Testis (tissue), 3 donors: ENCODE results near the gene CXorf38. TPM values are rescaled to one million over a fixed set of nuclear protein-coding genes. Genes with fewer than 3 reads are reported as not detected.

Experiments used
- DNase-seq: peaks from one replicate; pipeline ENCODE4 v3.0.0-alpha.2; 2019
- H3K27ac ChIP-seq, 2 donors: fragments of 200-600 bp; sonication (generic); one replicate each; pipeline ENCODE4 v1.5.1; 2019
- H3K27me3 ChIP-seq: fragments of 200-600 bp; sonication (generic); one replicate; pipeline ENCODE4 v1.5.1; 2019
- H3K36me3 ChIP-seq: fragments of 200-600 bp; sonication (generic); one replicate; pipeline ENCODE4 v1.5.1; 2017; ENCODE audit warnings: low read depth; ENCODE audit errors: missing control alignments
- H3K4me1 ChIP-seq: fragments of 200-600 bp; sonication (generic); one replicate; pipeline ENCODE4 v1.5.1; 2019
- H3K4me3 ChIP-seq, 2 donors: fragments of 200-600 bp; sonication (generic); one replicate each; pipeline ENCODE4 v1.5.1; 2017 to 2019
- H3K9me3 ChIP-seq: fragments of 200-600 bp; sonication (generic); one replicate; pipeline ENCODE4 v1.5.1; 2017
- POLR2A ChIP-seq: fragments of 450-650 bp; IDR thresholded peaks from one replicate; pipeline ENCODE4 v1.6.1; 2017; ENCODE audit warnings: antibody characterized with exemption, mild to moderate bottlenecking, moderate library complexity
- WGBS, 2 donors: methylation state at CpG; one replicate each; pipeline ENCODE4 v1.1.5; 2018; 5-methylcytosine and 5-hydroxymethylcytosine counted together
- intact Hi-C: fragments of 100-400 bp; cut with DNase I; formaldehyde crosslinking; loops from one replicate; pipeline ENCODE4 v1.15.1; 2023; ENCODE audit warnings: low total_unique reads
- polyA plus RNA-seq: library from polyadenylated mRNA; stranded (reverse); fragments of 350-450 nt; fragmentation: Illumina TruSeq; extraction: RNeasy Lipid Tissue Mini Kit (QIAGEN cat#74804); gene quantifications from one replicate; pipeline ENCODE4 v1.2.3, GENCODE V29; 2014; ENCODE audit warnings: low read depth, low replicate concordance; ENCODE audit not compliant: insufficient read depth
- total RNA-seq, 2 donors: library from RNA; depleted of rRNA; stranded (reverse); fragments of >200 nt; gene quantifications; one replicate each; pipeline ENCODE4 v1.2.3, GENCODE V29; 2016
- TF ChIP-seq, protein P1 (sequence below), 3 experiments: fragments of 450-650 bp in 2 of 3; fragments of 200-600 bp in 1 of 3; sonication (generic) in 1 of 3; IDR thresholded peaks; one replicate each; pipeline ENCODE4 v1.5.1; 2016 to 2019; ENCODE audit warnings: antibody characterized with exemption in 3 of 3, mild to moderate bottlenecking in 2 of 3, moderate library complexity in 1 of 3

The CXorf38 gene
- total and polyA plus RNA-seq, 3 donors from 2014 or later = 4.9 to 9.3 (median 6.2) TPM

DNA sequence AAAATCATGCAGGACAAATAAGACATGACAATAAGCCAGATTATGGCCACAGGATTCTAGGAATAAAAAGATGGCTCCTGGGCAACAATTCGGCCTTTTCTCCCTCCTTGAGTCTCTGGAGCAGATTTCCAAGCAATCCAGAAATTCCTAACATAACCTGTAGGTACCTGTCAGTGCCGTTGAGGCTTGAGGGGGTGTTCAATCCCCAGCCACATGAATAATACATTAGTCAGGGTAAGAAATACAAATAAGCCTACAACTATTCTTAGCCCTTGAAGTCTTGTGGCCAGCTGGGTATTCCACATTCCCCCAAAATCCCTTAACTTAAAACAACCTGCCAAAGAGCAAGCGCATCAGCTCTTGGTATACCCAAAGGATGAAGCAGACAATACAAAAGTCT is 9.7 kb downstream of the CXorf38 start:
- no peak overlapping the region for H3K27ac ChIP-seq
- no peaks in the 10 kb centered on the region for H3K36me3 ChIP-seq
- H3K4me3 ChIP-seq = no peak overlapping the region
- no peak for DNase-seq
- intact Hi-C loops = no loop called here
- H3K4me1 ChIP-seq = no peaks in the 10 kb centered on the region
- TF ChIP-seq POLR2A = no peak
- TF ChIP-seq, protein P1, sequence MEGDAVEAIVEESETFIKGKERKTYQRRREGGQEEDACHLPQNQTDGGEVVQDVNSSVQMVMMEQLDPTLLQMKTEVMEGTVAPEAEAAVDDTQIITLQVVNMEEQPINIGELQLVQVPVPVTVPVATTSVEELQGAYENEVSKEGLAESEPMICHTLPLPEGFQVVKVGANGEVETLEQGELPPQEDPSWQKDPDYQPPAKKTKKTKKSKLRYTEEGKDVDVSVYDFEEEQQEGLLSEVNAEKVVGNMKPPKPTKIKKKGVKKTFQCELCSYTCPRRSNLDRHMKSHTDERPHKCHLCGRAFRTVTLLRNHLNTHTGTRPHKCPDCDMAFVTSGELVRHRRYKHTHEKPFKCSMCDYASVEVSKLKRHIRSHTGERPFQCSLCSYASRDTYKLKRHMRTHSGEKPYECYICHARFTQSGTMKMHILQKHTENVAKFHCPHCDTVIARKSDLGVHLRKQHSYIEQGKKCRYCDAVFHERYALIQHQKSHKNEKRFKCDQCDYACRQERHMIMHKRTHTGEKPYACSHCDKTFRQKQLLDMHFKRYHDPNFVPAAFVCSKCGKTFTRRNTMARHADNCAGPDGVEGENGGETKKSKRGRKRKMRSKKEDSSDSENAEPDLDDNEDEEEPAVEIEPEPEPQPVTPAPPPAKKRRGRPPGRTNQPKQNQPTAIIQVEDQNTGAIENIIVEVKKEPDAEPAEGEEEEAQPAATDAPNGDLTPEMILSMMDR (IDR thresholded peaks at IDR 0.05) = no peak
- H3K27me3 ChIP-seq = no peaks in the 10 kb centered on the region
- H3K9me3 ChIP-seq = no peaks in the 10 kb centered on the region
- 93% methylated on average over 3 of the region's 3 CpGs for WGBS, 2 donors

GRCh38 chrX:40632199-40632598 is 15.2 kb downstream of the CXorf38 start:
- intact Hi-C loops = no loop called here
- TF ChIP-seq, protein P1 (IDR thresholded peaks at IDR 0.05) = no peak
- TF ChIP-seq POLR2A = no peak
- no peak overlapping the region for H3K27ac ChIP-seq
- no peaks in the 10 kb centered on the region for H3K4me1 ChIP-seq
- no peaks in the 10 kb centered on the region for H3K27me3 ChIP-seq
- no peak for DNase-seq
- no peaks in the 10 kb centered on the region for H3K36me3 ChIP-seq
- no peaks in the 10 kb centered on the region for H3K9me3 ChIP-seq
- H3K4me3 ChIP-seq = no peak overlapping the region
- 80 to 86% methylated on average over 3 to 4 of the region's 4 CpGs for WGBS, 2 donors

- 88 to 95% methylated on average over 2 to 5 of the region's 5 CpGs for WGBS, 2 donors
- DNase-seq = no peak
- no peak overlapping the region for H3K27ac ChIP-seq
These were observed 18.9 kb downstream of the CXorf38 start for GRCh38 chrX:40628506-40628905.

GRCh38 chrX:40625294-40625693 is 22.1 kb downstream of the CXorf38 start:
- Histone ChIP-seq H3K4me1 (no peaks in the 10 kb centered on the region), H3K27me3 (no peaks in the 10 kb centered on the region), H3K4me3 (no peak overlapping the region), H3K9me3 (no peaks in the 10 kb centered on the region), H3K36me3 (no peaks in the 10 kb centered on the region), H3K27ac (no peak overlapping the region)
- TF ChIP-seq POLR2A = no peak
- TF ChIP-seq, protein P1 (IDR thresholded peaks at IDR 0.05) = no peak
- WGBS, 2 donors = 71 to 79% methylated on average over 4 of the region's 4 CpGs
- DNase-seq = no peak
- intact Hi-C loops = no loop called here

More at GRCh38 chrX:40628506-40628905, 18.9 kb downstream of the CXorf38 start:
- no peaks in the 10 kb centered on the region for H3K9me3 ChIP-seq
- intact Hi-C loops = no loop called here
- no peak overlapping the region for H3K4me3 ChIP-seq
- TF ChIP-seq, protein P1 (IDR thresholded peaks at IDR 0.05) = no peak
- TF ChIP-seq POLR2A = no peak
- no peaks in the 10 kb centered on the region for H3K27me3 ChIP-seq
- H3K36me3 ChIP-seq = no peaks in the 10 kb centered on the region
- no peaks in the 10 kb centered on the region for H3K4me1 ChIP-seq

GRCh38 chrX:40623665-40624064 is 23.7 kb downstream of the CXorf38 start:
- Histone ChIP-seq H3K4me3 (peak overlapping the region in 1 of 2 donors; percentile 15), H3K36me3 (no peaks in the 10 kb centered on the region), H3K27ac (no peak overlapping the region), H3K27me3 (no peaks in the 10 kb centered on the region), H3K4me1 (no peaks in the 10 kb centered on the region), H3K9me3 (no peaks in the 10 kb centered on the region)
- 38 to 78% methylated on average over 1 to 21 of the region's 32 CpGs for WGBS, 2 donors
- intact Hi-C loops = no loop called here
- DNase-seq = no peak
- TF ChIP-seq, protein P1 (IDR thresholded peaks at IDR 0.05) = no peak
